HG03135 (cell line): ENCODE results near the gene KLC4.
"Not testable (repeated sequence)": the region's sequence is repeated elsewhere in the genome, so short reads cannot be mapped to it uniquely, and the experiment has no call there.

Experiments
- ATAC-seq: cut with Tn5 transposase; IDR thresholded peaks from one replicate; pipeline ENCODE4 v1.9.1; 2021; ENCODE audit warnings: mild to moderate bottlenecking, moderate library complexity; ENCODE audit not compliant: unreplicated experiment

KLC4 gene

GRCh38 chr6:43090559-43090956 lies 31.1 kb downstream of the KLC4 start:
- ATAC-seq, result no peak

- ATAC-seq, result no peak
These were observed 31.6 kb downstream of the KLC4 start for GRCh38 chr6:43091020-43091419.

GRCh38 chr6:43091436-43091991 lies 32.1 kb downstream of the KLC4 start:
- ATAC-seq, result no peak

GRCh38 chr6:43092635-43093034 lies 33.2 kb downstream of the KLC4 start:
- no peak for ATAC-seq

- ATAC-seq, result no peak
These were observed 34.2 kb downstream of the KLC4 start for GRCh38 chr6:43093436-43094289.

GRCh38 chr6:43095939-43096338 lies 36.5 kb downstream of the KLC4 start:
- no peak for ATAC-seq

- ATAC-seq, result no peak
These were observed 37.1 kb downstream of the KLC4 start for GRCh38 chr6:43096451-43097097.

- ATAC-seq, result no peak
These were observed 37.7 kb downstream of the KLC4 start for GRCh38 chr6:43097098-43097489.

- ATAC-seq, result no peak
These were observed 38.1 kb downstream of the KLC4 start for GRCh38 chr6:43097502-43097901.

GRCh38 chr6:43101497-43101896 lies 42.1 kb downstream of the KLC4 start:
- no peak for ATAC-seq

- ATAC-seq, result no peak
These were observed 43.9 kb downstream of the KLC4 start for GRCh38 chr6:43103253-43103876.

- no peak for ATAC-seq
These were observed 46.2 kb downstream of the KLC4 start for GRCh38 chr6:43105538-43106222.

GRCh38 chr6:43107344-43108062 lies 48.1 kb downstream of the KLC4 start:
- ATAC-seq, result no peak

GRCh38 chr6:43113431-43114260 lies 54.2 kb downstream of the KLC4 start:
- ATAC-seq, result no peak

- no peak for ATAC-seq
These were observed 55.9 kb downstream of the KLC4 start for GRCh38 chr6:43115365-43115764.

GRCh38 chr6:43117466-43117865 lies 58.0 kb downstream of the KLC4 start:
- ATAC-seq, result not testable (repeated sequence)

- no peak for ATAC-seq
These were observed 60.1 kb downstream of the KLC4 start for GRCh38 chr6:43119482-43119881.

- ATAC-seq, result no peak
These were observed 60.8 kb downstream of the KLC4 start for GRCh38 chr6:43120101-43120763.
